ENCODE data around the gene P4HA2.

P4HA2 gene

DNA sequence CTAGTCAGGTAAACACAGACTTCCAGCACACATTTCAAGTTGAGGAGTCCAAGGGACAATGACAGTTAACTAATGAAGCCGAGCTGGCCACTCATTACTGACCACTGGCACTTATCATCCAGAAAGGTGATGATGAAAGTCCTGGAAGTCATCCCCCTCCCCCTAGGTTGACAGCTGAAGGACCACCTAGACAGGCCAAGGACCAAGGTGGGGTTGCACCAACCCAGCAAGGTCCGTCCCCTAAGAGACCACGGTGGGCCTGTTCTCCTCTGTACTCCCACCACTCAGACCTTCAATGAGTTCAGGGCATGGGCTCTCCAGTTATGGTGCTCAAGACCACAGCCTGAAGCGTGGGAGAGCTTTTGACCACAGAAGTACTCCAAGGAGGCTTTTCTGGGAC lies 13.2 kb downstream of the P4HA2 start:
- H3K4me3 ChIP-seq (ENCODE audit: low read depth, low read length), result no peak overlapping the region
- DNase-seq (ENCODE audit: low read depth), result no peak
- TF ChIP-seq, protein P1, sequence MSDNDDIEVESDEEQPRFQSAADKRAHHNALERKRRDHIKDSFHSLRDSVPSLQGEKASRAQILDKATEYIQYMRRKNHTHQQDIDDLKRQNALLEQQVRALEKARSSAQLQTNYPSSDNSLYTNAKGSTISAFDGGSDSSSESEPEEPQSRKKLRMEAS (IDR thresholded peaks at IDR 0.05; ENCODE audit: low read depth, low read length), result no peak
- TF ChIP-seq POLR2A (IDR thresholded peaks at IDR 0.05; ENCODE audit: extremely low read depth, insufficient read length) (no peak), MYC (IDR thresholded peaks at IDR 0.05; ENCODE audit: low read depth, low read length) (no peak)
- TF ChIP-seq, protein P2, sequence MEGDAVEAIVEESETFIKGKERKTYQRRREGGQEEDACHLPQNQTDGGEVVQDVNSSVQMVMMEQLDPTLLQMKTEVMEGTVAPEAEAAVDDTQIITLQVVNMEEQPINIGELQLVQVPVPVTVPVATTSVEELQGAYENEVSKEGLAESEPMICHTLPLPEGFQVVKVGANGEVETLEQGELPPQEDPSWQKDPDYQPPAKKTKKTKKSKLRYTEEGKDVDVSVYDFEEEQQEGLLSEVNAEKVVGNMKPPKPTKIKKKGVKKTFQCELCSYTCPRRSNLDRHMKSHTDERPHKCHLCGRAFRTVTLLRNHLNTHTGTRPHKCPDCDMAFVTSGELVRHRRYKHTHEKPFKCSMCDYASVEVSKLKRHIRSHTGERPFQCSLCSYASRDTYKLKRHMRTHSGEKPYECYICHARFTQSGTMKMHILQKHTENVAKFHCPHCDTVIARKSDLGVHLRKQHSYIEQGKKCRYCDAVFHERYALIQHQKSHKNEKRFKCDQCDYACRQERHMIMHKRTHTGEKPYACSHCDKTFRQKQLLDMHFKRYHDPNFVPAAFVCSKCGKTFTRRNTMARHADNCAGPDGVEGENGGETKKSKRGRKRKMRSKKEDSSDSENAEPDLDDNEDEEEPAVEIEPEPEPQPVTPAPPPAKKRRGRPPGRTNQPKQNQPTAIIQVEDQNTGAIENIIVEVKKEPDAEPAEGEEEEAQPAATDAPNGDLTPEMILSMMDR (IDR thresholded peaks at IDR 0.05; ENCODE audit: low read depth, low read length), result no peak

DNA sequence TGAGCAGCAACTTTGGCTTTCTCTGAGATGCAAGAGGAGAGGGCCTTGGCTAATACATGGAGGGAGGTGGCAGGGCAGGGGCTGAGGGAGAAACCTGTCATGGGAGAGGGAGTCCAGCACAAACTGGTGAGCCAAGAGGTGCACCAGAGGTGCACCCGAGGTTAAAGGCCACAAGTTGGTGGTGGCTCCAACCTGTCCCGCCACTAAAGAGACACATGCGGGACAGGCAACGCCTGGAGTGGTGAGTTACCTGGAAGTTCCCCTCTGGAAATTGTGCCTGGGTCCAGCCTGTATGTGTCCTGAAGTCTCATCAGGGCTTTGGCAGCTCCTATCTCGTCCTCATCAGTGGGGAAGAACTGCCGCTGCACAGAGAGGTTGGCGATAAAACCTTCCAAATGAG lies 14.0 kb downstream of the P4HA2 start:
- H3K4me3 ChIP-seq (ENCODE audit: low read depth, low read length), result no peak overlapping the region
- no peak for DNase-seq (ENCODE audit: low read depth)
- TF ChIP-seq, protein P2 (IDR thresholded peaks at IDR 0.05; ENCODE audit: low read depth, low read length), result no peak
- TF ChIP-seq, protein P1 (IDR thresholded peaks at IDR 0.05; ENCODE audit: low read depth, low read length), result no peak
- TF ChIP-seq POLR2A (IDR thresholded peaks at IDR 0.05; ENCODE audit: extremely low read depth, insufficient read length) (no peak), MYC (IDR thresholded peaks at IDR 0.05; ENCODE audit: low read depth, low read length) (no peak)

DNA sequence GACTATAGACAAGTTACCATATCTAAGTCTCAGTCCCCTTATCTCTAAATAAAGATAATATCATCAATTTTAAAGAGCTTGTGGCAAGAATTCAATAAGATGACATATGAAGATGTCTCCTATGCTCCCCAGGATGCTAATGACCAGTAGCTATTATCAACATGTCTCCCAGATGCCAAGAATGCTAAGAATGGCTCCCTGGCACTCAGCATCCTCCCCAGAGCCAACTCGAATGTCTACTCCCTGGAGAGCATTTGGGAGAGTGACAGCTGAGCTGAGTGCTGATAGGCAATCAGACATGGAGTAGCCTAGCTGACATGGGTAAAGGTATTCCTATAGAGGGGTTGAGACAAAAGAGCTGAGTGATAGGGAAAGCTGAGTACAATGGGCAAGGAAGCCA lies 15.9 kb downstream of the P4HA2 start:
- H3K4me3 ChIP-seq (ENCODE audit: low read depth, low read length), result no peak overlapping the region
- TF ChIP-seq, protein P1 (IDR thresholded peaks at IDR 0.05; ENCODE audit: low read depth, low read length), result no peak
- no peak for TF ChIP-seq POLR2A (IDR thresholded peaks at IDR 0.05; ENCODE audit: extremely low read depth, insufficient read length)
- TF ChIP-seq MYC (IDR thresholded peaks at IDR 0.05; ENCODE audit: low read depth, low read length), result no peak
- TF ChIP-seq, protein P2 (IDR thresholded peaks at IDR 0.05; ENCODE audit: low read depth, low read length), result no peak
- no peak for DNase-seq (ENCODE audit: low read depth)

DNA sequence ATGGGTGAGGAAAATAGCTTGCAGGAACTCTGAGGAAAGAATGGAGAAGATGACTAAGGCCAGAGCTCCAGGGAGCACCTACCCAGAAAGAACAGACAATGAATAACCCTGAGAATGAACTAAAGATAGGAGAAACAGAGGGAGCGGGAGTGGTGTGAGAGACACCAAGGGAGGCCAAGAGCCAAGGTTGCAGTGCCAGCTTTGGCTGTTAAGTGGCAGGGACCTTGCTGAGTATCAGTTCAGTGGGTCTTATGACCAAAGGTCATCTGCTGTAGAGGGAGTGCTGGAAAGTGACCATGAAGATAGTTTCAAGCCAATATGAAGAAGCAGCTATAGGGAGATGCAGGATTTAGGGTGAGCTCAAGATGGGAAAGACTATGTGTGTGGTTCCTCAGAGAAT lies 16.7 kb downstream of the P4HA2 start:
- no peak for DNase-seq (ENCODE audit: low read depth)
- TF ChIP-seq, protein P2 (IDR thresholded peaks at IDR 0.05; ENCODE audit: low read depth, low read length), result no peak
- TF ChIP-seq POLR2A (IDR thresholded peaks at IDR 0.05; ENCODE audit: extremely low read depth, insufficient read length) (no peak), MYC (IDR thresholded peaks at IDR 0.05; ENCODE audit: low read depth, low read length) (no peak)
- TF ChIP-seq, protein P1 (IDR thresholded peaks at IDR 0.05; ENCODE audit: low read depth, low read length), result no peak
- no peak overlapping the region for H3K4me3 ChIP-seq (ENCODE audit: low read depth, low read length)

DNA sequence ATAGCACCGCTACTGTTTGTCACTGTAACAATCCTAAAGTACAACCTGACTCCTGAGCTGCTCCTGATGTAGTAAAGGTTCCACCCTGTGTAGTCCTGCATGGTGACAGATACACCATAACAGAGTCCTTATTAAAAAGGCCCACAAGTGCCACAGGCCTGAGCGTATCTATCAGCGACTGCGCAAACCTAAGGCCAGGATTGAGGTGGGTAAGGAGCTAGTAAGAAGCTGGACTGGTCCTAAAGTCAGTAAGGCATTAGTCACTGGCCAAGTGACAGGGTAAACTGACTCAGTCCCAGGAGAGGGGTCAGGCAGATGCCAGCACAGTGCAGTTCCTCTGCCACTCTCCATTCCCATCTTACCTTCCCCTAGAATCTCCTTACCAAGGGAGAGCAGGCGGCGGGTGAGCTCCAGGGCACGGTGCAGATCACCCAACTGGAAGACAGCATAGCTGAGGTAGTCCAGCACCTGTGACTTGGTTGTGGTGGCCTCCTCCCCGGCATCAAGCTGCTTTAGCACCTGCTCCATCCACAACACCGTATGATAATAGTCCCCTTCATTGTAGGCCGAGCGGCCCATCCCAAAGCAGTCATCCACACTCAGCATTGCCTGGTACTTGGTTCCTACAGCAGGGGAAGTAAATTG lies 17.6 kb downstream of the P4HA2 start:
- no peak for DNase-seq (ENCODE audit: low read depth)
- TF ChIP-seq MYC (IDR thresholded peaks at IDR 0.05; ENCODE audit: low read depth, low read length) (no peak), POLR2A (IDR thresholded peaks at IDR 0.05; ENCODE audit: extremely low read depth, insufficient read length) (no peak)
- TF ChIP-seq, protein P1 (IDR thresholded peaks at IDR 0.05; ENCODE audit: low read depth, low read length), result no peak
- TF ChIP-seq, protein P2 (IDR thresholded peaks at IDR 0.05; ENCODE audit: low read depth, low read length), result no peak
- no peak overlapping the region for H3K4me3 ChIP-seq (ENCODE audit: low read depth, low read length)
